HepG2 (cell line): ENCODE measurements around the gene MATR3. TPM values are rescaled to one million over a fixed set of nuclear protein-coding genes. Genes with fewer than 3 reads are reported as not detected.
A peak's percentile ranks its signal among the peaks of the same experiment; 100 is the strongest.

ENCODE experiments used
- ATAC-seq: fragments of 200-7000 bp; cut with Tn5 transposase; 3 replicates; pipeline ENCODE4 v1.9.1; 2020; ENCODE audit warnings: mild to moderate bottlenecking, moderate library complexity
- BruUV-seq: library from RNA; stranded (reverse); fragments of 400-500 nt; replicated peaks from 2 replicates; lab custom pipeline; 2021; lab: Mats Ljungman, UMichigan
- CTCF ChIA-PET: fragments of 300-600 bp; formaldehyde crosslinking; extraction: SDS; loops from one replicate; lab custom pipeline; 2021; ENCODE audit warnings: low total read pairs, inconsistent platforms, low intra/inter-chr PET ratio; lab: Yijun Ruan, JAX
- POLR2A ChIA-PET: fragments of 350-600 bp; sonication (Branson Sonifier 250); formaldehyde crosslinking; loops from one replicate; lab custom pipeline; 2020; ENCODE audit warnings: antibody characterized with exemption, inconsistent platforms; lab: Yijun Ruan, JAX
- DNase-seq: peaks from one replicate; pipeline ENCODE4 v3.0.0-alpha.2; 2015; ENCODE audit warnings: low spot score
- FAIRE-seq: peaks from 3 replicates; lab custom pipeline; 2011; peaks lifted over from hg19 to GRCh38; lab: Jason Lieb, UNC
- H2AFZ ChIP-seq: one replicate; pipeline ENCODE4 v1.6.1; 2011; ENCODE audit warnings: low read length, inconsistent platforms
- H3K27ac ChIP-seq: fragments of 300-600 bp; 3 replicates; pipeline ENCODE4 v1.8.0; 2011; ENCODE audit warnings: mixed run types, mild to moderate bottlenecking, mixed read lengths, low read length, inconsistent platforms; ENCODE audit not compliant: insufficient read depth; ENCODE audit errors: extremely low read length
- H3K27me3 ChIP-seq, 2 experiments: fragments of 200-600 bp in 1 of 2; 2 replicates in 1 of 2; 3 replicates in 1 of 2; pipeline versions ENCODE4 v1.6.0 to v1.8.0; 2011; ENCODE audit warnings: low read length in 2 of 2, mild to moderate bottlenecking in 2 of 2, moderate library complexity in 2 of 2, inconsistent platforms in 1 of 2; ENCODE audit not compliant: insufficient read depth in 2 of 2, control insufficient read depth in 1 of 2
- H3K36me3 ChIP-seq, 2 experiments: fragments of 200-600 bp in 1 of 2; replicated peaks in 1 of 2; 2 replicates in 1 of 2; 3 replicates in 1 of 2; pipeline versions ENCODE4 v1.5.1 to v1.8.0; 2011; ENCODE audit warnings: low read length in 2 of 2, inconsistent platforms in 1 of 2; ENCODE audit not compliant: insufficient read depth in 2 of 2, control insufficient read depth in 1 of 2
- H3K4me1 ChIP-seq: 2 replicates; pipeline ENCODE4 v1.5.1; 2012; ENCODE audit warnings: low read length, inconsistent platforms; ENCODE audit not compliant: insufficient read depth
- H3K4me2 ChIP-seq: 2 replicates; pipeline ENCODE4 v1.6.0; 2011; ENCODE audit warnings: low read depth, low read length, inconsistent platforms
- H3K4me3 ChIP-seq, 3 experiments: fragments of 200-600 bp in 1 of 3; sonication (generic), shearing (Covaris generic) in 1 of 3; replicated peaks in 1 of 3; 2 replicates each; pipeline ENCODE4 v1.5.1; 2011 to 2016; ENCODE audit warnings: low read length in 3 of 3, inconsistent platforms in 2 of 3, low read depth in 2 of 3, mild to moderate bottlenecking in 2 of 3, control low read depth in 1 of 3, mixed read lengths in 1 of 3; ENCODE audit not compliant: insufficient read depth in 1 of 3
- H3K79me2 ChIP-seq: one replicate; pipeline ENCODE4 v1.6.1; 2011; ENCODE audit warnings: low read length, inconsistent platforms; ENCODE audit not compliant: insufficient read depth
- H3K9ac ChIP-seq: 2 replicates; pipeline ENCODE4 v1.6.0; 2011; ENCODE audit warnings: mild to moderate bottlenecking, low read depth, low read length, inconsistent platforms; ENCODE audit not compliant: insufficient read depth
- H3K9me3 ChIP-seq: 2 replicates; pipeline ENCODE4 v1.5.1; 2012; ENCODE audit warnings: mild to moderate bottlenecking, low read length
- H4K20me1 ChIP-seq: 2 replicates; pipeline ENCODE4 v1.6.0; 2011; ENCODE audit warnings: inconsistent platforms, mild to moderate bottlenecking, low read length, moderate library complexity; ENCODE audit not compliant: insufficient read depth
- BHLHE40 ChIP-seq: IDR thresholded peaks from 2 replicates; pipeline ENCODE4 v1.6.1; 2011; ENCODE audit warnings: low read length, improper control_type of control experiment
- HNF4G ChIP-seq, 2 experiments: sonication (generic) in 1 of 2; formaldehyde crosslinking in 1 of 2; IDR thresholded peaks; 2 replicates each; pipeline versions ENCODE4 v1.4.0 to v1.6.1; 2011 to 2020; ENCODE audit warnings: borderline replicate concordance in 2 of 2, low read depth in 2 of 2, mild to moderate bottlenecking in 2 of 2, low read length in 1 of 2, missing genetic modification reagents in 1 of 2, moderate library complexity in 1 of 2
- YY1 ChIP-seq: IDR thresholded peaks from 2 replicates; pipeline ENCODE4 v1.6.1; 2011; ENCODE audit warnings: low read length, low read depth, moderate library complexity, mild to moderate bottlenecking; ENCODE audit not compliant: insufficient read depth, insufficient replicate concordance
- ZNF570 ChIP-seq: sonication (generic); formaldehyde crosslinking; IDR thresholded peaks from 2 replicates; pipeline ENCODE4 v1.4.0; 2020; ENCODE audit warnings: mild to moderate bottlenecking, missing genetic modification reagents, borderline replicate concordance
- ZNF644 ChIP-seq: IDR thresholded peaks from 2 replicates; pipeline ENCODE4 v1.6.1; 2016; ENCODE audit warnings: low read depth
- WGBS: methylation state at CpG from one replicate; pipeline ENCODE4 v1.1.6; 2017; ENCODE audit warnings: low lambda C conversion rate; 5-methylcytosine and 5-hydroxymethylcytosine counted together
- in situ Hi-C: cut with HindIII; loops from 2 replicates; pipeline ENCODE4 v1.10.0; 2017; ENCODE audit warnings: low pct_unique_long_range_greater_than_20kb; ENCODE audit not compliant: extremely low pct_ligation_motif_present
- intact Hi-C: fragments of 100-400 bp; cut with micrococcal nuclease; formaldehyde crosslinking; loops from one replicate; pipeline ENCODE4 v1.10.0; 2022; ENCODE audit not compliant: unreplicated experiment
- polyA plus RNA-seq, 8 experiments: library from polyadenylated mRNA; depleted of rRNA in 3 of 8; stranded (reverse) in 7 of 8; unstranded in 1 of 8; fragments of >200 nt; fragmentation: Illumina TruSeq in 4 of 8; extraction: Trizol in 4 of 8; gene quantifications; 2 replicates each; pipeline versions ENCODE4 v1.2.1 to v1.2.3, GENCODE V29; 2011 to 2016; ENCODE audit warnings: low read depth in 4 of 8, missing spikeins in 1 of 8, mixed read lengths in 1 of 8; ENCODE audit not compliant: insufficient read depth in 1 of 8
- total RNA-seq, 5 experiments: library from RNA; depleted of rRNA; stranded (reverse); fragments of >200 nt; fragmentation: Illumina TruSeq; extraction: Trizol; gene quantifications; 2 replicates each; pipeline ENCODE4 v1.2.3, GENCODE V29; 2016; ENCODE audit warnings: low read depth in 1 of 5
- TF ChIP-seq, protein P1 (sequence below): sonication (generic); formaldehyde crosslinking; conservative IDR thresholded peaks from 2 replicates; pipeline ENCODE4 v1.4.0; 2020; ENCODE audit warnings: missing genetic modification reagents

The MATR3 gene
- total and polyA plus RNA-seq, 2 of the 13 experiments (the other 11 are each of a cell fraction or from before 2014, with no cell fraction given), result 94.2 to 341 TPM

- intact Hi-C loops, result loop anchor here (1.0 to 10.0 kb wide), 2 partner anchors 119 to 684 kb away; no protein-coding TSS in a partner anchor
- CTCF ChIA-PET, result interaction anchor here (1.7 kb wide), 1 partner anchor 621 kb away, joined by 12 read pairs; no protein-coding TSS in a partner anchor
- peak; percentile 78 for TF ChIP-seq ZNF644
- peak; percentile 9 for TF ChIP-seq YY1
- TF ChIP-seq BHLHE40, result no peak
- no peak for FAIRE-seq
- no peaks in the 10 kb centered on the region for H3K9me3 ChIP-seq
- H3K27ac ChIP-seq, result no peak overlapping the region
- no peak overlapping the region for H3K4me3 ChIP-seq
- 0% methylated on average over 1 of the region's 1 CpG for WGBS
- no peaks in the 10 kb centered on the region for H3K27me3 ChIP-seq
- in situ Hi-C loops, result loop anchor here (10.0 to 25.0 kb wide), 3 partner anchors 301 to 619 kb away; no protein-coding TSS in a partner anchor
- peaks cover 30% of the 10 kb centered on the region for H3K4me1 ChIP-seq
- ATAC-seq, result peak; percentile 65
- H3K9ac ChIP-seq, result no peak overlapping the region
- H4K20me1 ChIP-seq, result no peaks in the 10 kb centered on the region
- no peaks in the 10 kb centered on the region for H3K79me2 ChIP-seq
- peak overlapping the region; percentile 60; the same call in 1 of the 2 replicates for H3K4me2 ChIP-seq
- no peak for DNase-seq
- no peaks in the 10 kb centered on the region for H3K36me3 ChIP-seq
- BruUV-seq, result no TSS peak
- POLR2A ChIA-PET, result no interaction called here
- peak overlapping the region; percentile 31 for H2AFZ ChIP-seq
Observed at GRCh38 chr5:139263536-139263935, 30.0 kb upstream of the MATR3 start.

DNA sequence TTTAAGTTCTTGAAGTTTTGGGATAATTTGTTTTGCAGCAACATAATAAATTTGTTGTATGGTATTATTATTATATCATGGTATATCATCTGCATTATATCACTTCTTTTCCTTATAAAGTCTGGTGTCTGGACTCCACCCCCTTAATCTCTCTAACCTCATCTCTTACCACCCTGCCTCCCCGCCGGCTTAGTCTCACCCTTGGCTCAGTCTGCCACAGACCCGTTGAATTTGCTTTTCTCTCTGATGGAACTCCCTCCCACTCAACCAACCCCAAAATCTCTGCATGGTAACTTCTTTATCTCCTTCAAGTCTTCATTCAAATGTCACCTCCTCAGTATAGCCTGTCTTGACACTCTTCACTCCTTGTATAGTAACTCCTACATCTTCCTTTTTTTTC, 29.6 kb upstream of the MATR3 start:
- Histone ChIP-seq H2AFZ (no peak overlapping the region), H3K27me3 (no peaks in the 10 kb centered on the region), H3K4me2 (no peak overlapping the region), H3K36me3 (no peaks in the 10 kb centered on the region), H3K79me2 (no peaks in the 10 kb centered on the region), H3K27ac (no peak overlapping the region), H3K4me3 (no peak overlapping the region), H3K4me1 (peaks cover 34% of the 10 kb centered on the region), H3K9me3 (no peaks in the 10 kb centered on the region), H3K9ac (no peak overlapping the region), H4K20me1 (no peaks in the 10 kb centered on the region)
- in situ Hi-C loops, result loop anchor here (10.0 to 25.0 kb wide), 3 partner anchors 302 to 619 kb away; no protein-coding TSS in a partner anchor
- TF ChIP-seq HNF4G (IDR thresholded peaks at IDR 0.05; ENCODE audit: borderline replicate concordance, low read depth, low read length) (no peak), HNF4G (CRISPR knock-in tag; IDR thresholded peaks at IDR 0.05; ENCODE audit: borderline replicate concordance, low read depth) (no peak), ZNF570 (CRISPR knock-in tag) (no peak)
- TF ChIP-seq, protein P1, sequence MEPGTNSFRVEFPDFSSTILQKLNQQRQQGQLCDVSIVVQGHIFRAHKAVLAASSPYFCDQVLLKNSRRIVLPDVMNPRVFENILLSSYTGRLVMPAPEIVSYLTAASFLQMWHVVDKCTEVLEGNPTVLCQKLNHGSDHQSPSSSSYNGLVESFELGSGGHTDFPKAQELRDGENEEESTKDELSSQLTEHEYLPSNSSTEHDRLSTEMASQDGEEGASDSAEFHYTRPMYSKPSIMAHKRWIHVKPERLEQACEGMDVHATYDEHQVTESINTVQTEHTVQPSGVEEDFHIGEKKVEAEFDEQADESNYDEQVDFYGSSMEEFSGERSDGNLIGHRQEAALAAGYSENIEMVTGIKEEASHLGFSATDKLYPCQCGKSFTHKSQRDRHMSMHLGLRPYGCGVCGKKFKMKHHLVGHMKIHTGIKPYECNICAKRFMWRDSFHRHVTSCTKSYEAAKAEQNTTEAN (CRISPR knock-in tag), result no peak
- FAIRE-seq (no peak), ATAC-seq (no peak), DNase-seq (no peak)
- WGBS, result 92% methylated on average over 3 of the region's 3 CpGs
- ChIA-PET POLR2A (no interaction called here), CTCF (no interaction called here)
- intact Hi-C loops, result loop anchor here (1.0 to 10.0 kb wide), 2 partner anchors 119 to 685 kb away; no protein-coding TSS in a partner anchor
- no TSS peak for BruUV-seq
